WI38 (cell line): ENCODE measurements around the gene PBX1.

ENCODE experiments used
- H3K4me3 ChIP-seq: 2 replicates; pipeline ENCODE4 v1.5.1; 2011; ENCODE audit warnings: low read depth, mild to moderate bottlenecking, control low read depth, low read length
- TF ChIP-seq, protein P1 (sequence below): IDR thresholded peaks from 2 replicates; pipeline ENCODE4 v1.5.1; 2012; ENCODE audit warnings: low read depth, mild to moderate bottlenecking, control low read depth, low read length

PBX1 gene

GRCh38 chr1:164855716-164856329, 296.8 kb downstream of the PBX1 start:
- TF ChIP-seq, protein P1, sequence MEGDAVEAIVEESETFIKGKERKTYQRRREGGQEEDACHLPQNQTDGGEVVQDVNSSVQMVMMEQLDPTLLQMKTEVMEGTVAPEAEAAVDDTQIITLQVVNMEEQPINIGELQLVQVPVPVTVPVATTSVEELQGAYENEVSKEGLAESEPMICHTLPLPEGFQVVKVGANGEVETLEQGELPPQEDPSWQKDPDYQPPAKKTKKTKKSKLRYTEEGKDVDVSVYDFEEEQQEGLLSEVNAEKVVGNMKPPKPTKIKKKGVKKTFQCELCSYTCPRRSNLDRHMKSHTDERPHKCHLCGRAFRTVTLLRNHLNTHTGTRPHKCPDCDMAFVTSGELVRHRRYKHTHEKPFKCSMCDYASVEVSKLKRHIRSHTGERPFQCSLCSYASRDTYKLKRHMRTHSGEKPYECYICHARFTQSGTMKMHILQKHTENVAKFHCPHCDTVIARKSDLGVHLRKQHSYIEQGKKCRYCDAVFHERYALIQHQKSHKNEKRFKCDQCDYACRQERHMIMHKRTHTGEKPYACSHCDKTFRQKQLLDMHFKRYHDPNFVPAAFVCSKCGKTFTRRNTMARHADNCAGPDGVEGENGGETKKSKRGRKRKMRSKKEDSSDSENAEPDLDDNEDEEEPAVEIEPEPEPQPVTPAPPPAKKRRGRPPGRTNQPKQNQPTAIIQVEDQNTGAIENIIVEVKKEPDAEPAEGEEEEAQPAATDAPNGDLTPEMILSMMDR = no peak
- no peak overlapping the region for H3K4me3 ChIP-seq

DNA sequence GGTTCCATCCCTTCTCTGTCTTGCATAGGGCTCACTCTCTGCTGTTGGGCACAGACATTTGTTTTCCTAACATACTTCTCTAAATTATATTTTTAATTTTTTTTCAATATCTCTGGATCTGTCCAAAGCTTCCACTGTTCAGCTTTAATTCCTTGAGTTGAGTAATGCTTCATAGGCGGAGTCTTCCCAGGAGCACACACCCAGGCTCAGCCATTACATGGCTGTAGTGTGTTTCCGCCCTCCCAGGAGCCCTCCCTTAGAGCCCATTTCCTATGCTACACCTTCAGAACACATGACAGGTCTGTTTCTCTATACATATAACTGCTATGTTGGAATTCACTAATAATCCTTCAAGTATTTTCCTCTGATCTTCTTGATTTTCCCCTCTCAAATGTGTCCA, 297.4 kb downstream of the PBX1 start:
- TF ChIP-seq, protein P1 = no peak
- H3K4me3 ChIP-seq = no peak overlapping the region

GRCh38 chr1:164857439-164857838, 298.5 kb downstream of the PBX1 start:
- TF ChIP-seq, protein P1 = no peak
- no peak overlapping the region for H3K4me3 ChIP-seq

DNA sequence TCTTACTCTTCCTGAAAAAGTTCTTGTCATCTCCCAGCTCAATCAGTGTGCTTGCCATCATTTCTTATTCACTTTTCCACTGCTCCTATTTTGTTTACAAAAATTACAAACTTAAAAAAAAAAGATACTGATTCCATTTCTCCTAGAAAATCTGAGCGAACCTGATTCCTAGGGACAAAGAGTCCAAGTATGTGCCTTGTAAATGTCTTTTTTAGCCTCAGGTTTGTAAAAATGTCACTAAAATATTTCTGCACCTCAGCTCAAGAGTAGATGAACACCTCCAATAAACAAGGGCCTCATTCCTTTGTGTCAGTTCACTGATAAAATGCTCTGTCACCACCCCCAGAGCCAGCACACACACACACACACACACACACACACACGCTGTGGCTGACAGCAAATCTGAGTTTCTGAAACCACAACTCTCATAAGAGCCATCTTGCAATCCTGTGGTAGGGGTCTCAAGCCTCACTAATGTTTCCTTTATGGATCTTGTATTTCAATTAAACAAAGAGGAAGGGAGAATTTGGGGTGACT, 299.2 kb downstream of the PBX1 start:
- TF ChIP-seq, protein P1 = no peak
- no peak overlapping the region for H3K4me3 ChIP-seq

DNA sequence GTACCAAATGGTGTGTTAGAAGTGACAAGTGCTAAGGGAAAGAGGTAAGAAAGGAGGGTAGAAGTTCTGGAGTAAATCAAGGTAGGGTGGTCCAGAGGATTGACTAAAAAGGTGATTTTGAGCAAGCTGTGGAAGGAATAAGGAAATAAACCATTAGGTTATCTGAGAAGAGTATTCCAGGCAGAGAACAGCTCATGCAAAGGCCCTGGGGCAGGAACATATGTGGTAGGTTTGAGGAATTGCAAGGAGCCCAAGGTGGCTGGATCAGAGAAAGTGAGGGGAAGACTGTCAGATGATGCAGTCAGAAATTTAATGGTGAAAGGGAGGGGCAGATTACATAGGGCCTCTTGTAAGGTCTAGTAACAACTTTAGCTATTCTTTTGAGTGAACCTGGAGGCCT, 302.6 kb downstream of the PBX1 start:
- TF ChIP-seq, protein P1 = no peak
- no peak overlapping the region for H3K4me3 ChIP-seq

GRCh38 chr1:164863056-164863455, 304.1 kb downstream of the PBX1 start:
- H3K4me3 ChIP-seq = no peak overlapping the region
- TF ChIP-seq, protein P1 = no peak

DNA sequence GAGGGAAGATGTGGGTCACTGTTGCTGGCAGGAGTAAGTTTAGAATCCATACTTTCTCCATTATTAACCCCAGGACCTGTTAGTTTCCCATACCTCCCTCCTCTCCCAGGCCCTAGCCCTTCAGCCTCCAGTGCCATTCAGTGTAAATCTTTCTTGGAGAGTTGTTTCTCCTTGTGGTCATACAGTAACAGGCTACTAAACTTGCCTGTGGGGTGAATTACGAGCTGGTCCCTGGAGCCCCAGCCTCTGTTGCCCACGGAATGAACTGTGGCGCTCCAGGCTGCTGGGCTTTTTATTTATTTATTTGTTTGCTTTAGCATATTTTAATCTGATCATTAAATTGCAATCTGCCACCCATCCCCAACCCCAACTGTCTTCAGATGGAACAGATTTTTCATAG, 305.2 kb downstream of the PBX1 start:
- H3K4me3 ChIP-seq = no peak overlapping the region
- TF ChIP-seq, protein P1 = no peak
